H9 (cell line): ENCODE data around the gene SHC1. TPM values are rescaled to one million over a fixed set of nuclear protein-coding genes. Genes with fewer than 3 reads are reported as not detected.

ENCODE experiments used
- DNase-seq: peaks from one replicate; pipeline ENCODE4 v3.0.0-alpha.2; 2017
- H2AFZ ChIP-seq: one replicate; pipeline ENCODE4 v1.6.1; 2013; ENCODE audit warnings: mild to moderate bottlenecking, low read length, control low read depth, moderate library complexity
- H2AK5ac ChIP-seq: 2 replicates; pipeline ENCODE4 v1.6.1; 2013; ENCODE audit warnings: low read length, control low read depth, mixed read lengths; ENCODE audit not compliant: insufficient read length
- H2BK120ac ChIP-seq: one replicate; pipeline ENCODE4 v1.6.1; 2013; ENCODE audit warnings: low read depth, mild to moderate bottlenecking, low read length, control low read depth, inconsistent platforms; ENCODE audit not compliant: poor library complexity, severe bottlenecking
- H2BK12ac ChIP-seq: 2 replicates; pipeline ENCODE4 v1.6.1; 2013; ENCODE audit warnings: low read length, control low read depth, mixed read lengths, low read depth; ENCODE audit not compliant: insufficient read length
- H2BK15ac ChIP-seq: 2 replicates; pipeline ENCODE4 v1.6.1; 2013; ENCODE audit warnings: low read depth, low read length, control low read depth
- H2BK20ac ChIP-seq: one replicate; pipeline ENCODE4 v1.6.1; 2013; ENCODE audit warnings: low read depth, mild to moderate bottlenecking, low read length, control low read depth, inconsistent platforms; ENCODE audit not compliant: poor library complexity, severe bottlenecking
- H2BK5ac ChIP-seq: 2 replicates; pipeline ENCODE4 v1.6.1; 2013; ENCODE audit warnings: low read length, control low read depth, mixed read lengths; ENCODE audit not compliant: insufficient read length
- H3K14ac ChIP-seq: 2 replicates; pipeline ENCODE4 v1.6.1; 2013; ENCODE audit warnings: low read length, control low read depth; ENCODE audit not compliant: insufficient read depth
- H3K18ac ChIP-seq: 2 replicates; pipeline ENCODE4 v1.6.1; 2013; ENCODE audit warnings: low read depth, mild to moderate bottlenecking, mixed read lengths, low read length, control low read depth; ENCODE audit not compliant: insufficient read length
- H3K23ac ChIP-seq: 2 replicates; pipeline ENCODE4 v1.6.1; 2013; ENCODE audit warnings: low read length, control low read depth, mixed read lengths, low read depth; ENCODE audit not compliant: insufficient read length
- H3K23me2 ChIP-seq: 2 replicates; pipeline ENCODE4 v1.6.1; 2013; ENCODE audit warnings: low read depth, mild to moderate bottlenecking, mixed read lengths, low read length, control low read depth; ENCODE audit not compliant: insufficient read length, poor library complexity, severe bottlenecking
- H3K27ac ChIP-seq: 2 replicates; pipeline ENCODE4 v1.5.1; 2013; ENCODE audit warnings: low read length, control low read depth, mixed read lengths, low read depth; ENCODE audit not compliant: insufficient read length
- H3K27me3 ChIP-seq: 2 replicates; pipeline ENCODE4 v1.6.1; 2013; ENCODE audit warnings: low read length, control low read depth, inconsistent platforms; ENCODE audit not compliant: insufficient read depth
- H3K4ac ChIP-seq: 2 replicates; pipeline ENCODE4 v1.6.1; 2013; ENCODE audit warnings: low read depth, mild to moderate bottlenecking, control low read depth, inconsistent platforms, low read length, moderate library complexity
- H3K4me1 ChIP-seq: 2 replicates; pipeline ENCODE4 v1.6.1; 2013; ENCODE audit warnings: low read length, control low read depth, inconsistent platforms; ENCODE audit not compliant: insufficient read depth
- H3K4me2 ChIP-seq: 2 replicates; pipeline ENCODE4 v1.6.1; 2013; ENCODE audit warnings: low read length, control low read depth, mixed read lengths; ENCODE audit not compliant: insufficient read length, insufficient read depth
- H3K56ac ChIP-seq: 2 replicates; pipeline ENCODE4 v1.6.1; 2013; ENCODE audit warnings: low read depth, mild to moderate bottlenecking, mixed read lengths, low read length, control low read depth; ENCODE audit not compliant: insufficient read length
- H3K79me1 ChIP-seq: 2 replicates; pipeline ENCODE4 v1.6.1; 2013; ENCODE audit warnings: low read depth, mild to moderate bottlenecking, moderate library complexity, low read length, control low read depth, inconsistent platforms; ENCODE audit not compliant: insufficient read depth, poor library complexity, severe bottlenecking
- H3K79me2 ChIP-seq: 2 replicates; pipeline ENCODE4 v1.6.1; 2013; ENCODE audit warnings: low read length, control low read depth, inconsistent platforms; ENCODE audit not compliant: insufficient read depth
- H3K9ac ChIP-seq: 2 replicates; pipeline ENCODE4 v1.6.1; 2013; ENCODE audit warnings: low read length, control low read depth, mixed read lengths; ENCODE audit not compliant: insufficient read length; ENCODE audit errors: extremely low read depth
- H3K9me3 ChIP-seq: one replicate; pipeline ENCODE4 v1.6.1; 2013; ENCODE audit warnings: low read depth, low read length, inconsistent platforms; ENCODE audit not compliant: control insufficient read depth
- H3T11ph ChIP-seq: one replicate; pipeline ENCODE4 v1.6.1; 2013; ENCODE audit warnings: mild to moderate bottlenecking, low read length, control low read depth, inconsistent platforms
- H4K20me1 ChIP-seq: one replicate; pipeline ENCODE4 v1.6.1; 2013; ENCODE audit not compliant: control insufficient read depth, insufficient read length, insufficient read depth
- H4K5ac ChIP-seq: 2 replicates; pipeline ENCODE4 v1.6.1; 2013; ENCODE audit warnings: low read depth, mild to moderate bottlenecking, mixed read lengths, low read length, control low read depth; ENCODE audit not compliant: insufficient read length
- H4K8ac ChIP-seq: replicated peaks from 2 replicates; pipeline ENCODE4 v1.6.1; 2013; ENCODE audit warnings: low read length, control low read depth, mixed read lengths, low read depth; ENCODE audit not compliant: insufficient read length
- H4K91ac ChIP-seq: 2 replicates; pipeline ENCODE4 v1.6.1; 2013; ENCODE audit warnings: low read depth, mild to moderate bottlenecking, moderate library complexity, mixed read lengths, low read length, control low read depth; ENCODE audit not compliant: insufficient read length
- H3K27ac Mint-ChIP-seq, 3 experiments: 2 replicates in 2 of 3; 3 replicates in 1 of 3; pipeline ENCODE4 v1.8.0; 2020 to 2021; ENCODE audit warnings: mixed read lengths in 3 of 3, mild to moderate bottlenecking in 1 of 3, moderate library complexity in 1 of 3
- H3K27me3 Mint-ChIP-seq: 2 replicates; pipeline ENCODE4 v1.8.0; 2021; ENCODE audit warnings: low read depth, mild to moderate bottlenecking, moderate library complexity, mixed read lengths
- H3K36me3 Mint-ChIP-seq, 3 experiments: 2 replicates in 2 of 3; 3 replicates in 1 of 3; pipeline ENCODE4 v1.8.0; 2020 to 2021; ENCODE audit warnings: low read depth in 3 of 3, mixed read lengths in 3 of 3; ENCODE audit not compliant: insufficient read depth in 1 of 3
- H3K4me1 Mint-ChIP-seq, 2 experiments: 2 replicates each; pipeline ENCODE4 v1.8.0; 2020; ENCODE audit warnings: mixed read lengths in 2 of 2
- H3K4me3 Mint-ChIP-seq, 2 experiments: 2 replicates in 1 of 2; 3 replicates in 1 of 2; pipeline ENCODE4 v1.8.0; 2020 to 2021; ENCODE audit warnings: mild to moderate bottlenecking in 2 of 2, mixed read lengths in 2 of 2, moderate library complexity in 1 of 2
- H3K9me3 Mint-ChIP-seq, 2 experiments: 2 replicates in 1 of 2; 3 replicates in 1 of 2; pipeline ENCODE4 v1.8.0; 2020; ENCODE audit warnings: mild to moderate bottlenecking in 2 of 2, mixed read lengths in 2 of 2, moderate library complexity in 1 of 2
- WGBS: extraction: QIAGEN DNeasy Blood & Tissue Kit; methylation state at CpG from one replicate; pipeline ENCODE4 v1.1.7; 2013; ENCODE audit warnings: missing lambda C conversion rate, low lambda C conversion rate, mixed read lengths; ENCODE audit not compliant: insufficient read length; ENCODE audit errors: extremely low coverage; 5-methylcytosine and 5-hydroxymethylcytosine counted together
- total RNA-seq: library from RNA; stranded (reverse); gene quantifications from 2 replicates; pipeline ENCODE4 v1.2.1, GENCODE V29; 2021
- TF ChIP-seq, protein P1 (sequence below): fragments of 200-600 bp; sonication (generic); conservative IDR thresholded peaks from 3 replicates; pipeline ENCODE4 v1.8.0; 2021; ENCODE audit warnings: antibody characterized with exemption, mild to moderate bottlenecking

The SHC1 gene
- total RNA-seq, 1 experiment from 2014 or later: 168 TPM

DNA sequence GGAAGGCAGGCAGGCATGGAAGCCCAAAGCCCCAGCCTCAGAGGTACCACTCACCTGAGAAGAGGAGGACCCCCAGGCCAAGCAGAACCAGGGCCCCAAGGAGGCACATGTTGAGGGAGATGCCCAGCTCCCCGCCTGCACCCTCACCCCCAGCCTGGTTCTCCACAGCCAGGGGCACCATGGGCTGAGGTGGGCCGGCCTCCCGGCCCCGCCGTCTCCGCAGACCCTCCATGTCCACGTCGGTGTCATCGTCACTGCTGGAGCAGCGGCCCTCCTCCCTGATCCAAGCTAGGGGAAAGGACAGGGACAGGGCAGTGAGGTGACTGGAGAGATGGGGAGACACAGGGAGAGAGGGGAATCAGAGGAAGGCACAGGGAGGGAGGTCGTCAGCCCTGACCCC is 22.5 kb downstream of the SHC1 start:
- H2AFZ ChIP-seq: no peak overlapping the region
- no peak overlapping the region for H3K14ac ChIP-seq
- H2BK120ac ChIP-seq: no peak overlapping the region
- no peaks in the 10 kb centered on the region for H3K27me3 Mint-ChIP-seq
- no peak overlapping the region for H4K8ac ChIP-seq
- no peaks in the 10 kb centered on the region for H3K79me2 ChIP-seq
- H2BK20ac ChIP-seq: no peak overlapping the region
- no peak overlapping the region for H3K4ac ChIP-seq
- H4K5ac ChIP-seq: no peak overlapping the region
- H3K56ac ChIP-seq: no peak overlapping the region
- WGBS: no CpG with 5 or more reads among the region's 11 CpGs
- no peak overlapping the region for H2BK15ac ChIP-seq
- TF ChIP-seq, protein P1, sequence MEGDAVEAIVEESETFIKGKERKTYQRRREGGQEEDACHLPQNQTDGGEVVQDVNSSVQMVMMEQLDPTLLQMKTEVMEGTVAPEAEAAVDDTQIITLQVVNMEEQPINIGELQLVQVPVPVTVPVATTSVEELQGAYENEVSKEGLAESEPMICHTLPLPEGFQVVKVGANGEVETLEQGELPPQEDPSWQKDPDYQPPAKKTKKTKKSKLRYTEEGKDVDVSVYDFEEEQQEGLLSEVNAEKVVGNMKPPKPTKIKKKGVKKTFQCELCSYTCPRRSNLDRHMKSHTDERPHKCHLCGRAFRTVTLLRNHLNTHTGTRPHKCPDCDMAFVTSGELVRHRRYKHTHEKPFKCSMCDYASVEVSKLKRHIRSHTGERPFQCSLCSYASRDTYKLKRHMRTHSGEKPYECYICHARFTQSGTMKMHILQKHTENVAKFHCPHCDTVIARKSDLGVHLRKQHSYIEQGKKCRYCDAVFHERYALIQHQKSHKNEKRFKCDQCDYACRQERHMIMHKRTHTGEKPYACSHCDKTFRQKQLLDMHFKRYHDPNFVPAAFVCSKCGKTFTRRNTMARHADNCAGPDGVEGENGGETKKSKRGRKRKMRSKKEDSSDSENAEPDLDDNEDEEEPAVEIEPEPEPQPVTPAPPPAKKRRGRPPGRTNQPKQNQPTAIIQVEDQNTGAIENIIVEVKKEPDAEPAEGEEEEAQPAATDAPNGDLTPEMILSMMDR: no peak
- H3K18ac ChIP-seq: no peak overlapping the region
- no peak overlapping the region for H3K4me3 Mint-ChIP-seq
- peaks cover 9 to 14% of the 10 kb centered on the region in 2 experiments for H3K4me1 Mint-ChIP-seq
- no peaks in the 10 kb centered on the region for H3K9me3 ChIP-seq
- no peak overlapping the region for H3K27ac Mint-ChIP-seq
- H3K9ac ChIP-seq: no peak overlapping the region
- H3K27ac ChIP-seq: no peak overlapping the region
- H3K36me3 Mint-ChIP-seq: peaks cover 2 to 15% (median 10%) of the 10 kb centered on the region in 3 experiments; a peak in 6 of 7 replicates
- no peaks in the 10 kb centered on the region for H4K20me1 ChIP-seq
- H3K79me1 ChIP-seq: no peaks in the 10 kb centered on the region
- no peak overlapping the region for H3K4me2 ChIP-seq
- DNase-seq: no peak
- H3K4me1 ChIP-seq: no peaks in the 10 kb centered on the region
- no peak overlapping the region for H4K91ac ChIP-seq
- no peak overlapping the region for H3T11ph ChIP-seq
- H3K23ac ChIP-seq: no peak overlapping the region
- no peaks in the 10 kb centered on the region for H3K23me2 ChIP-seq
- no peaks in the 10 kb centered on the region for H3K9me3 Mint-ChIP-seq
- H2AK5ac ChIP-seq: no peak overlapping the region
- no peaks in the 10 kb centered on the region for H3K27me3 ChIP-seq
- no peak overlapping the region for H2BK5ac ChIP-seq
- H2BK12ac ChIP-seq: no peak overlapping the region
